ENCODE measurements around the gene ATP6V0E2. TPM values are rescaled to one million over a fixed set of nuclear protein-coding genes. Genes with fewer than 3 reads are reported as not detected.

The ATP6V0E2 gene
- total RNA-seq, 1 donor from 2014 or later, result 16.0 TPM

DNA sequence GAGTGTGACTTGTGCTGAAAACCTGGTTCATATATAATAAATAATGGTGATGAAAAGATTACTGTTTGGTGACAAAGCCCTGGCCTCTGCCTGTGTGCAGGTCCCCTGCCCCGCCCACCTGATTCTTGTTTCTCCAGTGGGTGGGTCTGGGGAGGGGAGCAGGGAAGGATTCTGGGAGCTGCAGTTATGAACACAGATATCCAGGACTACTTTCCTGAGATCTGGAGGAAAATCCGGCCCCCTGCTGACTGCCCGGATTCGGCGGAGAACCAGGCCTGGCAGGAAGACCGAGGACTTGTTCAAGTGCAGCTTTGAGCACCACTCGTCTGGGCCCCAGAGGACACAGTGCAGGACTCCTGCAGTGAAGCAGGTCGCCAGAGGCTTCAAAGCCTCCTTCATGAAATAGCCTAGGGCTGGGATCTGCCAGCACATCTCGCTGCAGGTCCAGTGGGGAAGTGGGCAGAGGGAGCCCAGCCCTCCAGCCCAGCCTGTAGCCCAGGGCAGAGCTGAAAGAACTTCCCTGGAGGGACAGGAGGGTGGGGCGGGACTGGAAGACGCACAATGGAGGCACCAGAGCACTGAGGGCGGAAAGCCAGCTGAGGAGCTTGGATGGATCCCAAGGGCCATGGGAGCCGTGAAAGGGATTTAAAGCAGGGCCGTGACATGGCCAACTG is 7.0 kb downstream of the ATP6V0E2 start:
- DNase-seq (ENCODE audit: low read depth) (no peak), FAIRE-seq (no peak)
- H3K4me2 ChIP-seq (ENCODE audit: low read length), result no peak overlapping the region
- no peak overlapping the region for H3K9ac ChIP-seq (ENCODE audit: low read length)
- no peaks in the 10 kb centered on the region for H3K9me3 ChIP-seq (ENCODE audit: insufficient read depth, low read depth, low read length)
- no peak overlapping the region for H3K4me3 Mint-ChIP-seq (ENCODE audit: unreplicated experiment)
- no peaks in the 10 kb centered on the region for H3K36me3 Mint-ChIP-seq (ENCODE audit: low read depth, unreplicated experiment)
- no peak overlapping the region for H3K27ac Mint-ChIP-seq (ENCODE audit: unreplicated experiment)
- H3K4me3 ChIP-seq (ENCODE audit: insufficient read depth, low read depth, low read length), result no peak overlapping the region
- no peaks in the 10 kb centered on the region for H3K36me3 ChIP-seq (ENCODE audit: insufficient read depth, low read length)
- peaks cover 3% of the 10 kb centered on the region for H3K4me1 ChIP-seq (ENCODE audit: insufficient read depth, low read length)
- H3K27ac ChIP-seq (ENCODE audit: low read depth, low read length), result no peak overlapping the region
- H3K9me3 Mint-ChIP-seq (ENCODE audit: unreplicated experiment), result no peaks in the 10 kb centered on the region
- TF ChIP-seq, protein P1, sequence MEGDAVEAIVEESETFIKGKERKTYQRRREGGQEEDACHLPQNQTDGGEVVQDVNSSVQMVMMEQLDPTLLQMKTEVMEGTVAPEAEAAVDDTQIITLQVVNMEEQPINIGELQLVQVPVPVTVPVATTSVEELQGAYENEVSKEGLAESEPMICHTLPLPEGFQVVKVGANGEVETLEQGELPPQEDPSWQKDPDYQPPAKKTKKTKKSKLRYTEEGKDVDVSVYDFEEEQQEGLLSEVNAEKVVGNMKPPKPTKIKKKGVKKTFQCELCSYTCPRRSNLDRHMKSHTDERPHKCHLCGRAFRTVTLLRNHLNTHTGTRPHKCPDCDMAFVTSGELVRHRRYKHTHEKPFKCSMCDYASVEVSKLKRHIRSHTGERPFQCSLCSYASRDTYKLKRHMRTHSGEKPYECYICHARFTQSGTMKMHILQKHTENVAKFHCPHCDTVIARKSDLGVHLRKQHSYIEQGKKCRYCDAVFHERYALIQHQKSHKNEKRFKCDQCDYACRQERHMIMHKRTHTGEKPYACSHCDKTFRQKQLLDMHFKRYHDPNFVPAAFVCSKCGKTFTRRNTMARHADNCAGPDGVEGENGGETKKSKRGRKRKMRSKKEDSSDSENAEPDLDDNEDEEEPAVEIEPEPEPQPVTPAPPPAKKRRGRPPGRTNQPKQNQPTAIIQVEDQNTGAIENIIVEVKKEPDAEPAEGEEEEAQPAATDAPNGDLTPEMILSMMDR (IDR thresholded peaks at IDR 0.05; ENCODE audit: insufficient read depth, low read depth, low read length), result no peak
- TF ChIP-seq EZH2 (IDR thresholded peaks at IDR 0.05; ENCODE audit: insufficient read depth, low read length), result no peak
- H3K79me2 ChIP-seq (ENCODE audit: insufficient read depth, low read length), result no peaks in the 10 kb centered on the region
- no peak overlapping the region for H2AFZ ChIP-seq (ENCODE audit: low read depth, low read length)
- peaks cover 7% of the 10 kb centered on the region for H3K27me3 Mint-ChIP-seq (ENCODE audit: low read depth, unreplicated experiment)
- H3K27me3 ChIP-seq (ENCODE audit: insufficient read depth, low read length), result no peaks in the 10 kb centered on the region
- H4K20me1 ChIP-seq (ENCODE audit: insufficient read depth, low read length), result no peaks in the 10 kb centered on the region
- H3K4me1 Mint-ChIP-seq (ENCODE audit: low read depth, unreplicated experiment), result peaks cover 6% of the 10 kb centered on the region

DNA sequence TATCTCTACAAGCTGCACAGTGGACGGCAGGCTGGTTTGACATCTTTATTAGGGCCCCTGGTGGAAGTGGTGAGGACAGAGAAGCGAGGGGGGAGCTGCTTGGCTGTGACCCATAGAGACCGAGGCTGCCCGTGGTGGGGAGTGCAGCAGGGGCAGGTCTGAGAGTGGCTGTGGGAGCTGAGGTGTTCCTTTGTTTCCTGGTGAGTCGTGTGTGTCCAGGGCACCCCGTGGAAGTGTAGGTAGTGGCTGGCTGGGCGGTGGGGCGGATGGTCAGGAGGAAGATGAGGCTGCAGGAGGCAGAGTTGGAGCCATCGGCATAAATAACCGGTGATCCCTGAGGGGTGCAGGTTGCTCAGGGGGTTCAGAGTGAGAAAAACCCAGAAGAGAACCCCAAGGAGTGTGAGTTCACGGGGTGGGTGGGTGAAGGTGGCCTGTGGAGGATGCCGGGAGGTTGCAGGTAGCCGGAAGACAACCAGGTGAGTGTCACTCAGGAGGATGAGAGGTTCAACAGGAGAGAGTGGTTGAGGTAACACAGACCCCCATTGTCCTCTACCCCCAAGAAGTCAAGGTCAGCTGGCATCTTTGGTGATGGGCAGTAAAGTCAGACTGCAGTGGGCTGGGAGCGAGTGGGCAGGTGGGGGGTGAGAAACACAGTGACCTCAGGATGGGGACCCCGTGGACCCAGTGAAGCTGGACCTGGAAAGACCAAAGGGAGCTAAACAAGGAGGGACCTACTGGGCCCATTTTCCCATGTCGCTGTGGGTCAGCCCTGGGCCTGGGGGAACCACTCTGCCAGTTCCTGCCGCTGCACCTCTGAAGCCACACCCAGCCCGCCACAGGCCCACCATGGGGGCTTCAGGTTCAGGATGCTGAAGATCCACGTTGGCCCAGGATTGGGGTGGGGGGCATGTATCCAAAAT is 7.8 kb downstream of the ATP6V0E2 start:
- Histone ChIP-seq H3K27me3 (ENCODE audit: insufficient read depth, low read length) (no peaks in the 10 kb centered on the region), H3K9ac (ENCODE audit: low read length) (no peak overlapping the region), H3K27ac (ENCODE audit: low read depth, low read length) (no peak overlapping the region), H4K20me1 (ENCODE audit: insufficient read depth, low read length) (no peaks in the 10 kb centered on the region), H3K9me3 (ENCODE audit: insufficient read depth, low read depth, low read length) (no peaks in the 10 kb centered on the region), H2AFZ (ENCODE audit: low read depth, low read length) (no peak overlapping the region), H3K79me2 (ENCODE audit: insufficient read depth, low read length) (no peaks in the 10 kb centered on the region), H3K4me2 (ENCODE audit: low read length) (no peak overlapping the region), H3K4me1 (ENCODE audit: insufficient read depth, low read length) (peaks cover 3% of the 10 kb centered on the region), H3K4me3 (ENCODE audit: insufficient read depth, low read depth, low read length) (no peak overlapping the region), H3K36me3 (ENCODE audit: insufficient read depth, low read length) (no peaks in the 10 kb centered on the region)
- no peaks in the 10 kb centered on the region for H3K36me3 Mint-ChIP-seq (ENCODE audit: low read depth, unreplicated experiment)
- H3K4me1 Mint-ChIP-seq (ENCODE audit: low read depth, unreplicated experiment), result peaks cover 6% of the 10 kb centered on the region
- H3K27ac Mint-ChIP-seq (ENCODE audit: unreplicated experiment), result no peak overlapping the region
- H3K27me3 Mint-ChIP-seq (ENCODE audit: low read depth, unreplicated experiment), result peaks cover 7% of the 10 kb centered on the region
- no peak for TF ChIP-seq EZH2 (IDR thresholded peaks at IDR 0.05; ENCODE audit: insufficient read depth, low read length)
- TF ChIP-seq, protein P1 (IDR thresholded peaks at IDR 0.05; ENCODE audit: insufficient read depth, low read depth, low read length), result no peak
- no peak for FAIRE-seq
- DNase-seq (ENCODE audit: low read depth), result no peak
- H3K9me3 Mint-ChIP-seq (ENCODE audit: unreplicated experiment), result no peaks in the 10 kb centered on the region
- no peak overlapping the region for H3K4me3 Mint-ChIP-seq (ENCODE audit: unreplicated experiment)

Measured in astrocyte (in vitro differentiated cells and primary cell).